ENCODE measurements around the gene ANKRD11. TPM values are rescaled to one million over a fixed set of nuclear protein-coding genes. Genes with fewer than 3 reads are reported as not detected.

Gene ANKRD11
- total RNA-seq, 1 donor from 2014 or later, result 164 TPM

- peaks cover 80% of the 10 kb centered on the region for H3K4me1 Mint-ChIP-seq
- no peaks in the 10 kb centered on the region for H3K36me3 Mint-ChIP-seq (ENCODE audit: low read depth)
- no peaks in the 10 kb centered on the region for H3K27me3 Mint-ChIP-seq (ENCODE audit: low read depth)
- no peaks in the 10 kb centered on the region for H3K9me3 Mint-ChIP-seq
- no peak for DNase-seq (ENCODE audit: low read depth, low spot score)
- no peak for TF ChIP-seq CTCF (conservative IDR thresholded peaks at IDR 0.05)
- H3K4me3 Mint-ChIP-seq, result no peak overlapping the region
- H3K27ac Mint-ChIP-seq (ENCODE audit: unreplicated experiment), result no peak overlapping the region
Measured at GRCh38 chr16:89410322-89410721, 80.0 kb downstream of the ANKRD11 start.

GRCh38 chr16:89409161-89409711, 81.1 kb downstream of the ANKRD11 start:
- H3K9me3 Mint-ChIP-seq, result no peaks in the 10 kb centered on the region
- H3K27ac Mint-ChIP-seq (ENCODE audit: unreplicated experiment), result no peak overlapping the region
- no peak for DNase-seq (ENCODE audit: low read depth, low spot score)
- H3K36me3 Mint-ChIP-seq (ENCODE audit: low read depth), result no peaks in the 10 kb centered on the region
- H3K4me3 Mint-ChIP-seq, result no peak overlapping the region
- TF ChIP-seq CTCF (conservative IDR thresholded peaks at IDR 0.05), result no peak
- H3K4me1 Mint-ChIP-seq, result peaks cover 80% of the 10 kb centered on the region
- no peaks in the 10 kb centered on the region for H3K27me3 Mint-ChIP-seq (ENCODE audit: low read depth)

GRCh38 chr16:89408315-89408714, 82.0 kb downstream of the ANKRD11 start:
- H3K4me3 Mint-ChIP-seq, result no peak overlapping the region
- no peaks in the 10 kb centered on the region for H3K36me3 Mint-ChIP-seq (ENCODE audit: low read depth)
- TF ChIP-seq CTCF (conservative IDR thresholded peaks at IDR 0.05), result no peak
- H3K4me1 Mint-ChIP-seq, result peaks cover 83% of the 10 kb centered on the region
- H3K9me3 Mint-ChIP-seq, result no peaks in the 10 kb centered on the region
- DNase-seq (ENCODE audit: low read depth, low spot score), result no peak
- no peaks in the 10 kb centered on the region for H3K27me3 Mint-ChIP-seq (ENCODE audit: low read depth)
- H3K27ac Mint-ChIP-seq (ENCODE audit: unreplicated experiment), result no peak overlapping the region

GRCh38 chr16:89407925-89408300, 82.4 kb downstream of the ANKRD11 start:
- H3K27me3 Mint-ChIP-seq (ENCODE audit: low read depth), result no peaks in the 10 kb centered on the region
- TF ChIP-seq CTCF (conservative IDR thresholded peaks at IDR 0.05), result no peak
- no peak overlapping the region for H3K4me3 Mint-ChIP-seq
- no peaks in the 10 kb centered on the region for H3K36me3 Mint-ChIP-seq (ENCODE audit: low read depth)
- no peak overlapping the region for H3K27ac Mint-ChIP-seq (ENCODE audit: unreplicated experiment)
- no peak for DNase-seq (ENCODE audit: low read depth, low spot score)
- peaks cover 83% of the 10 kb centered on the region for H3K4me1 Mint-ChIP-seq
- no peaks in the 10 kb centered on the region for H3K9me3 Mint-ChIP-seq

- Mint-ChIP-seq H3K36me3 (ENCODE audit: low read depth) (no peaks in the 10 kb centered on the region), H3K27me3 (ENCODE audit: low read depth) (no peaks in the 10 kb centered on the region), H3K4me1 (peaks cover 78% of the 10 kb centered on the region), H3K27ac (ENCODE audit: unreplicated experiment) (peak overlapping the region; percentile 53), H3K9me3 (no peaks in the 10 kb centered on the region), H3K4me3 (peak overlapping the region; percentile 28)
- DNase-seq (ENCODE audit: low read depth, low spot score), result no peak
- no peak for TF ChIP-seq CTCF (conservative IDR thresholded peaks at IDR 0.05)
Measured at GRCh38 chr16:89407282-89407924, 83.0 kb downstream of the ANKRD11 start.
